ENCODE measurements around the gene CELSR2. TPM values are rescaled to one million over a fixed set of nuclear protein-coding genes. Genes with fewer than 3 reads are reported as not detected.
A peak's percentile ranks its signal among the peaks of the same experiment; 100 is the strongest.

Gene CELSR2
- total and polyA plus RNA-seq, 10 donors = 0.20 to 2.9 (median 1.1) TPM

GRCh38 chr1:109274533-109275476 lies 25.5 kb downstream of the CELSR2 start:
- no peak overlapping the region for H3K27ac ChIP-seq
- H3K4me1 ChIP-seq = peaks cover 0 to 34% (median 6%) of the 10 kb centered on the region in 6 donors
- peak; percentile 66 for DNase-seq
- H3K27me3 ChIP-seq (replicated peaks in 1 of 7) = peaks cover 0 to 15% (median 0%) of the 10 kb centered on the region in 7 donors
- no peak overlapping the region for H3K4me3 ChIP-seq
- TF ChIP-seq CTCF (IDR thresholded peaks at IDR 0.05 in 8 of 11, conservative IDR thresholded peaks at IDR 0.05 in 3 of 11) (no peak), POLR2AphosphoS5 (IDR thresholded peaks at IDR 0.05) (no peak), POLR2A (IDR thresholded peaks at IDR 0.05) (no peak)
- intact Hi-C loops (cut with DNase I; ENCODE audit: low total_unique reads) = loop anchor here (5.0 kb wide), 1 partner anchor 122 kb away; the partner anchor contains the start of gene SORT1
- peaks cover 0 to 4% (median 0%) of the 10 kb centered on the region in 6 donors for H3K36me3 ChIP-seq
- H3K9me3 ChIP-seq = no peaks in the 10 kb centered on the region
- WGBS, 5 donors = 63 to 81% (median 69%) methylated on average over 19 to 24 of the region's 24 CpGs

- H3K4me1 ChIP-seq = peaks cover 0 to 42% (median 6%) of the 10 kb centered on the region in 6 donors
- peaks cover 0 to 10% (median 0%) of the 10 kb centered on the region in 6 donors for H3K36me3 ChIP-seq
- no peak overlapping the region for H3K4me3 ChIP-seq
- H3K27ac ChIP-seq = peak overlapping the region in 3 of 8 donors; percentile 31 to 34 (median 33)
- DNase-seq = peak; percentile 72
- TF ChIP-seq CTCF (IDR thresholded peaks at IDR 0.05 in 8 of 11, conservative IDR thresholded peaks at IDR 0.05 in 3 of 11) = peak in 1 of 11 experiments; percentile 8
- TF ChIP-seq POLR2AphosphoS5 (IDR thresholded peaks at IDR 0.05) = peak in 2 of 3 donors; percentile 19 to 39
- TF ChIP-seq POLR2A (IDR thresholded peaks at IDR 0.05) = no peak
- 65 to 81% (median 79%) methylated on average over 9 of the region's 9 CpGs for whole genome bisulfite sequencing, 5 donors
- peaks cover 0 to 15% (median 0%) of the 10 kb centered on the region in 7 donors for H3K27me3 ChIP-seq (replicated peaks in 1 of 7)
- intact Hi-C loops (cut with DNase I; ENCODE audit: low total_unique reads) = loop anchor here (5.0 kb wide), 1 partner anchor 121 kb away; the partner anchor contains the start of gene SORT1
- no peaks in the 10 kb centered on the region for H3K9me3 ChIP-seq
These were observed 26.5 kb downstream of the CELSR2 start for GRCh38 chr1:109275706-109276345.

GRCh38 chr1:109277434-109278204 lies 28.3 kb downstream of the CELSR2 start:
- intact Hi-C loops (cut with DNase I; ENCODE audit: low total_unique reads) = loop anchor here (5.0 kb wide), 1 partner anchor 120 kb away; the partner anchor contains the start of gene SORT1
- Histone ChIP-seq H3K27me3 (replicated peaks in 1 of 7) (peaks cover 0 to 15% (median 0%) of the 10 kb centered on the region in 7 donors), H3K4me3 (no peak overlapping the region), H3K27ac (peak overlapping the region in 1 of 8 donors; percentile 45), H3K36me3 (peaks cover 0 to 10% (median 0%) of the 10 kb centered on the region in 6 donors), H3K9me3 (no peaks in the 10 kb centered on the region), H3K4me1 (peaks cover 0 to 60% (median 20%) of the 10 kb centered on the region in 6 donors)
- DNase-seq = peak; percentile 91
- WGBS, 5 donors = 65 to 73% (median 72%) methylated on average over 7 of the region's 7 CpGs
- no peak for TF ChIP-seq POLR2A (IDR thresholded peaks at IDR 0.05)
- TF ChIP-seq CTCF (IDR thresholded peaks at IDR 0.05 in 8 of 11, conservative IDR thresholded peaks at IDR 0.05 in 3 of 11) = peak; percentile 82 to 97 (median 92)
- peak; percentile 22 to 51 (median 35) for TF ChIP-seq POLR2AphosphoS5 (IDR thresholded peaks at IDR 0.05)

Measured in spleen (tissue), 11 donors.